CD4-positive, alpha-beta T cell (primary cell): ENCODE measurements around the gene FFAR2. TPM values are rescaled to one million over a fixed set of nuclear protein-coding genes. Genes with fewer than 3 reads are reported as not detected.

Source experiments
- ATAC-seq: fragments of 200-7000 bp; cut with Tn5 transposase; one replicate; pipeline ENCODE4 v1.10.0; 2022; ENCODE audit warnings: mild to moderate bottlenecking; ENCODE audit not compliant: poor library complexity
- CTCF ChIA-PET: fragments of 350-600 bp; sonication (Branson Sonifier 250); formaldehyde crosslinking; loops from one replicate; lab custom pipeline; 2021; ENCODE audit warnings: antibody characterized with exemption, inconsistent platforms; lab: Charles Lee
- POLR2A ChIA-PET: fragments of 350-600 bp; sonication (Branson Sonifier 250); formaldehyde crosslinking; loops from one replicate; lab custom pipeline; 2021; ENCODE audit warnings: antibody characterized with exemption, inconsistent platforms; lab: Charles Lee
- DNase-seq, 14 experiments: peaks; one replicate each; pipeline ENCODE4 v3.0.0-alpha.2; 2013 to 2020; ENCODE audit warnings: mixed read lengths in 2 of 14
- H3K27ac ChIP-seq, 2 donors: one replicate each; pipeline versions ENCODE4 v1.5.1 to v1.7.0; 2013; ENCODE audit warnings: low read length in 2 of 2, low read depth in 1 of 2, mild to moderate bottlenecking in 1 of 2
- H3K27me3 ChIP-seq, 2 experiments: 1 replicate in 1 of 2; 2 replicates in 1 of 2; pipeline versions ENCODE4 v1.6.1 to v1.7.0; 2013; ENCODE audit warnings: low read length in 2 of 2, control low read depth in 1 of 2, mild to moderate bottlenecking in 1 of 2, moderate library complexity in 1 of 2; ENCODE audit not compliant: insufficient read depth in 2 of 2, control insufficient read depth in 1 of 2
- H3K36me3 ChIP-seq: one replicate; pipeline ENCODE4 v1.6.1; 2013; ENCODE audit warnings: low read length, control low read depth; ENCODE audit not compliant: insufficient read depth
- H3K4me1 ChIP-seq: one replicate; pipeline ENCODE4 v1.6.1; 2013; ENCODE audit warnings: low read length, control low read depth; ENCODE audit not compliant: insufficient read depth
- H3K4me3 ChIP-seq: one replicate; pipeline ENCODE4 v1.5.1; 2013; ENCODE audit warnings: mild to moderate bottlenecking, low read length, moderate library complexity
- H3K9me3 ChIP-seq, 2 experiments: 1 replicate in 1 of 2; 2 replicates in 1 of 2; pipeline versions ENCODE4 v1.6.1 to v1.7.0; 2013; ENCODE audit warnings: low read length in 2 of 2, mild to moderate bottlenecking in 2 of 2, control low read depth in 1 of 2, moderate library complexity in 1 of 2; ENCODE audit not compliant: control insufficient read depth in 1 of 2, insufficient read depth in 1 of 2
- H3K27ac Mint-ChIP-seq: one replicate; pipeline ENCODE4 v1.8.0; 2020; ENCODE audit warnings: mixed read lengths
- H3K27me3 Mint-ChIP-seq: one replicate; pipeline ENCODE4 v1.8.0; 2021; ENCODE audit warnings: mixed read lengths
- H3K36me3 Mint-ChIP-seq: one replicate; pipeline ENCODE4 v1.8.0; 2021; ENCODE audit warnings: low read depth, mixed read lengths
- H3K4me1 Mint-ChIP-seq: one replicate; pipeline ENCODE4 v1.8.0; 2021; ENCODE audit warnings: low read depth, mixed read lengths
- H3K4me3 Mint-ChIP-seq: one replicate; pipeline ENCODE4 v1.8.0; 2020; ENCODE audit warnings: mild to moderate bottlenecking, mixed read lengths
- H3K9me3 Mint-ChIP-seq: one replicate; pipeline ENCODE4 v1.8.0; 2020; ENCODE audit warnings: mixed read lengths
- intact Hi-C, 2 experiments: fragments of 100-400 bp; cut with DNase I in 1 of 2; cut with micrococcal nuclease in 1 of 2; formaldehyde crosslinking; loops; one replicate each; pipeline versions ENCODE4 v1.15.1 to v1.9.0; 2023 to 2025; cut with DNase I, micrococcal nuclease
- total RNA-seq, 174 experiments: library from RNA in 2 of 174; stranded (reverse) in 2 of 174; gene quantifications; one replicate each; pipeline ENCODE4 v1.2.3 and lab custom pipeline; 2021 to 2026
- TF ChIP-seq, protein P1 (sequence below): fragments of 200-600 bp; IDR thresholded peaks from one replicate; pipeline ENCODE4 v1.8.0; 2022; ENCODE audit warnings: antibody characterized with exemption, mild to moderate bottlenecking

FFAR2 gene
- total RNA-seq, 2 experiments from 2014 or later, result 0.41 TPM; not detected in 1

DNA sequence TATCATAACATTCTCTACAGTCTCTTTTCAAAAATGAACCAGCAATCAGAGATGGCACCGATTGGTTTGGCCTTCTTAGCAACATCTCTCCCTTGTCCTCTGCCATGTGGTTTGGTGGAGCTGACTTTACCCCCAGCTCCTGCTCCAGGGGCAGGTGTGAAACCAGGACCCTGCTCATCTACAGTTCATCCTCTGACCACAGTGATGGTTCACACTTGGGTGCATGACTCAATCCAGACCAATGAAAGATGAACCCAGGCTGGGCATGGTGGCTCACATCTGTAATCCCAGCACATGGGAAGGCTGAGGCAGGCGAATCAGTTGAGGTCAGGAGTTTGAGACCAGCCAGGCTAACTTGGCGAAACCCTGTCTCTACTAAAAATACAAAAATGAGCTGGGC is 33.6 kb upstream of the FFAR2 start:
- no peaks in the 10 kb centered on the region for H3K36me3 ChIP-seq
- no peak for ATAC-seq
- POLR2A ChIA-PET, result no interaction called here
- Mint-ChIP-seq H3K9me3 (no peaks in the 10 kb centered on the region), H3K4me1 (no peaks in the 10 kb centered on the region), H3K36me3 (no peaks in the 10 kb centered on the region), H3K4me3 (no peak overlapping the region), H3K27me3 (peaks cover 38% of the 10 kb centered on the region), H3K27ac (no peak overlapping the region)
- DNase-seq, result no peak
- TF ChIP-seq, protein P1, sequence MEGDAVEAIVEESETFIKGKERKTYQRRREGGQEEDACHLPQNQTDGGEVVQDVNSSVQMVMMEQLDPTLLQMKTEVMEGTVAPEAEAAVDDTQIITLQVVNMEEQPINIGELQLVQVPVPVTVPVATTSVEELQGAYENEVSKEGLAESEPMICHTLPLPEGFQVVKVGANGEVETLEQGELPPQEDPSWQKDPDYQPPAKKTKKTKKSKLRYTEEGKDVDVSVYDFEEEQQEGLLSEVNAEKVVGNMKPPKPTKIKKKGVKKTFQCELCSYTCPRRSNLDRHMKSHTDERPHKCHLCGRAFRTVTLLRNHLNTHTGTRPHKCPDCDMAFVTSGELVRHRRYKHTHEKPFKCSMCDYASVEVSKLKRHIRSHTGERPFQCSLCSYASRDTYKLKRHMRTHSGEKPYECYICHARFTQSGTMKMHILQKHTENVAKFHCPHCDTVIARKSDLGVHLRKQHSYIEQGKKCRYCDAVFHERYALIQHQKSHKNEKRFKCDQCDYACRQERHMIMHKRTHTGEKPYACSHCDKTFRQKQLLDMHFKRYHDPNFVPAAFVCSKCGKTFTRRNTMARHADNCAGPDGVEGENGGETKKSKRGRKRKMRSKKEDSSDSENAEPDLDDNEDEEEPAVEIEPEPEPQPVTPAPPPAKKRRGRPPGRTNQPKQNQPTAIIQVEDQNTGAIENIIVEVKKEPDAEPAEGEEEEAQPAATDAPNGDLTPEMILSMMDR, result no peak
- no peaks in the 10 kb centered on the region for H3K4me1 ChIP-seq
- no peak overlapping the region for H3K4me3 ChIP-seq
- no peak overlapping the region for H3K27ac ChIP-seq
- peaks cover 5 to 20% of the 10 kb centered on the region in 2 experiments for H3K27me3 ChIP-seq
- no peaks in the 10 kb centered on the region for H3K9me3 ChIP-seq
- intact Hi-C loops, result no loop called here
- CTCF ChIA-PET, result no interaction called here

DNA sequence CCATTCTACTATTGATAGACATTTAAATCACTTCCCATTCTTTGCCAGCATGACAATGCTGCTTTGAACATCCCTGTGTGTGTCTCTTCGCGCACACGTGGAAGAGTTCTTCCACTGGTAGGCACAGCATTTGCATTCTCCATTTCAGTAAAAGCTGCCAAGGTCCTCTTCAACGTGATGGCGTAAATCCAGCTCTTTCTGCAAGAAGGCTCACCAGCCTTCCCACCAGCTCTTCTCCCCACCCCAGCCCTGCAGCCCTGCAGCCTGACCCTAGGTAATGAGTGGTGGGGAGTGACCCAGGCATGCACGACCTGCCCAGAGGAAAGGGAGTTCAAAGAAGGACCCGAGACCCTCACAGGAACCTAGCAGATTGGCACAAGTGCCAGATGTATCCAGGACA is 31.7 kb upstream of the FFAR2 start:
- Histone ChIP-seq H3K27me3 (peaks cover 5 to 20% of the 10 kb centered on the region in 2 experiments), H3K36me3 (no peaks in the 10 kb centered on the region), H3K4me3 (no peak overlapping the region), H3K9me3 (no peaks in the 10 kb centered on the region), H3K27ac (no peak overlapping the region), H3K4me1 (no peaks in the 10 kb centered on the region)
- no peaks in the 10 kb centered on the region for H3K36me3 Mint-ChIP-seq
- intact Hi-C loops, result no loop called here
- no peak overlapping the region for H3K27ac Mint-ChIP-seq
- ChIA-PET CTCF (no interaction called here), POLR2A (no interaction called here)
- no peaks in the 10 kb centered on the region for H3K9me3 Mint-ChIP-seq
- no peak overlapping the region for H3K4me3 Mint-ChIP-seq
- H3K4me1 Mint-ChIP-seq, result no peaks in the 10 kb centered on the region
- H3K27me3 Mint-ChIP-seq, result peaks cover 30% of the 10 kb centered on the region
- TF ChIP-seq, protein P1, result no peak
- ATAC-seq (no peak), DNase-seq (no peak)

DNA sequence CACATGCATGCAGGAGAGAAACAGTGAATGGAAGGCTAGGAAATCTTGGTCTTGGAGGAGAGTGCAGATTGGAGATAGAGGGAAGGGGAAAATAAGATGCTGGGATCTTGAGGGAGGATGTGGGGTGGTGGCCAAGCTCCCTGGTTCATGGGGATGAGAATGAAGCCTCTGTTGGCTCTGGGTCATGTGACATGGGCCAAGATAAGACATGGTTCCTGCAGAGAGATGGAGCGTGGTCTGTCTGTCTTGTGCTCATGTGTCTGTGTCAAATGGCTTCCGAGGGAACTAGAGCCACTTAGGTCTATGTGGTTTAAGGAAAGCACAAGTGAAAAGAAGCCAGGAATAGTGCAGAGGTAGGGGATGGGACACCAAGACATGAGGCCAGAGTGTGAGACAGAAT is 30.8 kb upstream of the FFAR2 start:
- TF ChIP-seq, protein P1, result no peak
- H3K27ac Mint-ChIP-seq, result no peak overlapping the region
- H3K9me3 ChIP-seq, result no peaks in the 10 kb centered on the region
- H3K4me1 Mint-ChIP-seq, result no peaks in the 10 kb centered on the region
- CTCF ChIA-PET, result no interaction called here
- no peaks in the 10 kb centered on the region for H3K9me3 Mint-ChIP-seq
- ATAC-seq (no peak), DNase-seq (no peak)
- POLR2A ChIA-PET, result no interaction called here
- intact Hi-C loops, result no loop called here
- H3K27ac ChIP-seq, result no peak overlapping the region
- no peak overlapping the region for H3K4me3 Mint-ChIP-seq
- H3K4me1 ChIP-seq, result no peaks in the 10 kb centered on the region
- peaks cover 26% of the 10 kb centered on the region for H3K27me3 Mint-ChIP-seq
- H3K36me3 ChIP-seq, result no peaks in the 10 kb centered on the region
- no peaks in the 10 kb centered on the region for H3K36me3 Mint-ChIP-seq
- no peak overlapping the region for H3K4me3 ChIP-seq
- peaks cover 5 to 20% of the 10 kb centered on the region in 2 experiments for H3K27me3 ChIP-seq
